Activated T-helper 2 cell treated with anti-CD3 and anti-CD28 coated beads, Interferon-gamma antibody, Interleukin-2, Interleukin-4, amounts not matched to agents 10 μg/mL and 5 μg/mL and 100 μg/mL, durations not matched to agents 14 hours and 24 hours and 36 hours (primary cell): Measurements from ENCODE around the gene DHFR. TPM values are rescaled to one million over a fixed set of nuclear protein-coding genes. Genes with fewer than 3 reads are reported as not detected.
"Not testable (repeated sequence)": the region's sequence is repeated elsewhere in the genome, so short reads cannot be mapped to it uniquely, and the experiment has no call there.

Source experiments
- DNase-seq: peaks from one replicate; pipeline ENCODE4 v3.0.0; 2021; ENCODE audit warnings: low spot score
- H3K27ac Mint-ChIP-seq: one replicate; pipeline ENCODE4 v1.8.0; 2021; ENCODE audit warnings: mixed read lengths
- H3K27me3 Mint-ChIP-seq: one replicate; pipeline ENCODE4 v1.8.0; 2021; ENCODE audit warnings: low read depth, mixed read lengths
- H3K36me3 Mint-ChIP-seq: one replicate; pipeline ENCODE4 v1.8.0; 2021; ENCODE audit warnings: low read depth, mixed read lengths
- H3K4me1 Mint-ChIP-seq: one replicate; pipeline ENCODE4 v1.8.0; 2021; ENCODE audit warnings: low read depth, mixed read lengths
- H3K4me3 Mint-ChIP-seq: one replicate; pipeline ENCODE4 v1.8.0; 2021; ENCODE audit warnings: low read depth, mild to moderate bottlenecking, moderate library complexity, mixed read lengths
- H3K9me3 Mint-ChIP-seq: one replicate; pipeline ENCODE4 v1.8.0; 2021; ENCODE audit warnings: mixed read lengths
- intact Hi-C: fragments of 100-400 bp; cut with micrococcal nuclease; formaldehyde crosslinking; loops from one replicate; pipeline ENCODE4 v1.15.1; 2023
- total RNA-seq: library from RNA; stranded (reverse); gene quantifications from 2 replicates; pipeline ENCODE4 v1.2.3, GENCODE V29; 2022

The DHFR gene
- total RNA-seq, 1 donor from 2014 or later = 56.9 TPM

DNA sequence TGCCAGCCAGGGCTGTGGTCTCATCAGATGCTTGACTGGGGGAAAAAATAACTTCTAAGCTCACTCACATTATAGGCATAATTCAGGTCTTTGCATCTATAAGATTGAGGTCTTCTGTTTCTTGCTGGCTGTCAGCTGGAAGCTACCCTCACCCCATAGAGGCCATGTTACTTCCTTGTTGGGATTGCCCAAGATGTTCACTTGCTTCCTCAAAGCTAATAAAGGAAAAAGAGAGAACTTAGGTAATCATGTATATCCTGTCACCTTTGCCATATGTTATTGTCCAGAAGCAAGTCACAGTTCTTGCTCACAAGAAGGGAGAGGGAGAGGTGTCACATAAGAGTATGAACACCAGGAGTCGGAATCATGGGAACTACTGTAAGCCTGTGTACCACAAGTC, 46.1 kb downstream of the DHFR start:
- H3K36me3 Mint-ChIP-seq = peaks cover 3% of the 10 kb centered on the region
- intact Hi-C loops = no loop called here
- H3K4me1 Mint-ChIP-seq = peaks cover 3% of the 10 kb centered on the region
- peaks cover 10% of the 10 kb centered on the region for H3K9me3 Mint-ChIP-seq
- no peaks in the 10 kb centered on the region for H3K27me3 Mint-ChIP-seq
- no peak for DNase-seq
- H3K4me3 Mint-ChIP-seq = no peak overlapping the region
- H3K27ac Mint-ChIP-seq = no peak overlapping the region

DNA sequence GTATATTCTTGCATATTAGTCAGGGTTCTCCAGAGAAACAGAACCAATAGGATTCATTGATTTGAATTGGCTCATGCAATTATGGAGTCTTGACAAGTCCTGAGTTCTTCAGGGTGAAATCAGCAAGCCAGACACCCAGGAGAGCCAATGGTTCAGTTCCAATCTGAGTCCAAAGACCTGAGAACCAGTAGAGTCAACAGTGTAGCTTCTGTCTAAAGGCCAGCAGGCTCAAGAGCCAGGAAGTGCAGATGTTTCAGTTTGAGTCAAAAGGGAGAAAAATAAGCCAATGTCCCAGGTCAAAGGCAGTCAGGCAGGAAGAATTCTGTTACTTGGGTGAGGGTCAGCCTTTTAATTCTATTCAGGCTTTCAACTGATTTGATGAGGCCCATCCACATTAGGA, 47.0 kb downstream of the DHFR start:
- Mint-ChIP-seq H3K4me1 (peaks cover 3% of the 10 kb centered on the region), H3K27ac (no peak overlapping the region), H3K36me3 (peaks cover 3% of the 10 kb centered on the region), H3K27me3 (no peaks in the 10 kb centered on the region), H3K4me3 (no peak overlapping the region), H3K9me3 (peaks cover 10% of the 10 kb centered on the region)
- intact Hi-C loops = no loop called here
- DNase-seq = no peak

DNA sequence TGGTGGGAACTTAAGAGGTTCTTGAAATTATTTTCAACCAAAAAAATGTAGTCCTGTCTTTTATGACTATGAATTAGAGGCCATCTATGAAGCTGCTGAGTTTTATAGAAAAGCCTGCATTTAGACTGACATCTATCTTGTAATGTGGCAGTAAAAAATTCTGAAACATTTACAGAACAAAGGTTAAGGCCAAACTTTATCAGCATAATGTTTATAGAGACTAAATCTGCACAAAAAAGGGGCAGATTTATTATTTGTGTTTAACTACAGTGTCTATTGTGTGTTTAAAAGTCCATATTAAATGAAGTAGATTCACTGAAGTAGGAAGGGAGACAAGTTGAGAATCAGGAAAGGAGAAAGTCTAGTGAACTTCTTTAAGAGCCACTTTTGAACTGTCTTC, 47.4 kb downstream of the DHFR start:
- no peak for DNase-seq
- H3K4me3 Mint-ChIP-seq = no peak overlapping the region

DNA sequence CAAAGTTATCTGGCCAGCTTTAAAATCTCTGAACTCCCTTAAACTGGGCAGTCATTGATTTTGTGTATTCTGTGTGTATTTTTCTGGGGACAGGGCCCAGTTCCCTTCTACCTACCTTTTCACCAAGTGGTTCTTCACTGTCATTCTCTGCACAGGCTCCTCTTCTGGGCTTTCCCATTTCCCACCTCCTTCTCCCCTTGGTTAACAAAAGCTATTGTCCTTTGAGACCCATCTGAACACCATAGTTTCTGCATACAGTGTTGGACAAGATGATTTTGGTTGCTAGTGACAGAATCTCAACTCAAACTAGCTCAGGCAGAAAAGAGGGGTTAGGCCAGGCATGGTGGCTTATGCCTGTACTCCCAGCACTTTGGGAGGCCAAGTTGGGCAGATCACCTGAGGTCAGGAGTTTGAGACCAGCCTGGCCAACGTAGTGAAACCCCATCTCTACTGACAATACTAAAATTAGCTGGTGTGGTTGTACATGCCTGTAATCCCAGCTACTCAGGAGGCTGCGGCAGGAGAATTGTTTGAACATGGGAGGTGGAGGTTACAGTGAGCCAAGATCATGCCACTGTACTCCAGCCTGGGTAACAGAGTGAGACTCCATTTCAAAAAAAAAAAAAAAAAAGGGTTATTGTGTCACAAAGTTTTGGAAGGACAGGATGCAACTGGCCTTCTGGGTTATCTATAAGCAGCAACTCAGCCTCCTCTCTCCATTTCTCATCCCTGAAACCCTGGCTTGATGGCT, 53.7 kb downstream of the DHFR start:
- Mint-ChIP-seq H3K9me3 (no peaks in the 10 kb centered on the region), H3K27me3 (no peaks in the 10 kb centered on the region), H3K27ac (no peak overlapping the region), H3K4me1 (no peaks in the 10 kb centered on the region), H3K36me3 (no peaks in the 10 kb centered on the region), H3K4me3 (no peak overlapping the region)
- no peak for DNase-seq
- intact Hi-C loops = no loop called here

More for the DNA sequence above, 47.4 kb downstream of the DHFR start:
- H3K27me3 Mint-ChIP-seq = no peaks in the 10 kb centered on the region
- intact Hi-C loops = no loop called here
- no peak overlapping the region for H3K27ac Mint-ChIP-seq
- peaks cover 10% of the 10 kb centered on the region for H3K9me3 Mint-ChIP-seq
- peaks cover 3% of the 10 kb centered on the region for H3K36me3 Mint-ChIP-seq
- H3K4me1 Mint-ChIP-seq = peaks cover 3% of the 10 kb centered on the region

DNA sequence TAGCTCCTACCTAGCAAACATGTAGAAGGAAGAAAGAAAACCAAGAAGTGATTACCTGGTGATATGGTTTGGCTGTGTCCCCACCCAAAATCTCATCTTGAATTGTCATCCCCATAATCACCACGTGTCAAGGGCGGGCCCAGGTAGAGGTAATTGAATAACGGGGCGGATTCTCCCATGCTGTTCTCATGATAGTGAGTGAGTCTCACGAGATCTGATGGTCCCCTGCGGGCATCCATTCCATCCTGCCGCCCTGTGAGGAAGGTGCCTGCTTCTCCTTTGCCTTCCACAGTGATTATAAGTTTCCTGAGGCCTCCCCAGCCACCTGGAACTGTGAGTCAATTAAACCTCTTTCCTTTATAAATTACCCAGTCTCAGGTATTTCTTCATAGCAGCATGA, 57.3 kb downstream of the DHFR start:
- no peaks in the 10 kb centered on the region for H3K9me3 Mint-ChIP-seq

DNA sequence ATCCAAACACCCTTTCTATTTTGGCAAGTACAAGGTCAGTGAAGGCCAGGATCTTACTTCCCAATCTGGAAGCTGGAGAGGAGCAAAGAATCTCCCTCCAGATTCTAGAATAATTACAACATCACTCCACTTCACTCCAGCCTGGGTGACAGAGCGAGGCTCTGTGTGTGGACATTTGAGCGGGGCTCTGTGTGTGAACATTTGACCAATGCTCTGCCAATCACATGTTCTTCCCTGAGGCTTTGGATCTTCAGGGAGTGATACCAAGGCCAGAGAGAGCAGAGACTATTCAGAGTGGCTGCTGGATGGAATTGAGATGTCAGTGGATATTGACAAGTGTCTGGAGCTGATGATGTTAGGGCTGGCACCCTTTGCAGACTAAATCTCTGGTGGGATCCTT, 60.0 kb downstream of the DHFR start:
- no peaks in the 10 kb centered on the region for H3K36me3 Mint-ChIP-seq
- no peak overlapping the region for H3K4me3 Mint-ChIP-seq
- intact Hi-C loops = no loop called here
- H3K9me3 Mint-ChIP-seq = no peaks in the 10 kb centered on the region
- peaks cover 17% of the 10 kb centered on the region for H3K27me3 Mint-ChIP-seq
- no peaks in the 10 kb centered on the region for H3K4me1 Mint-ChIP-seq
- no peak overlapping the region for H3K27ac Mint-ChIP-seq
- DNase-seq = no peak

More for the DNA sequence above, 57.3 kb downstream of the DHFR start:
- H3K4me3 Mint-ChIP-seq = no peak overlapping the region
- H3K27me3 Mint-ChIP-seq = peaks cover 2% of the 10 kb centered on the region
- H3K4me1 Mint-ChIP-seq = no peaks in the 10 kb centered on the region
- no peak for DNase-seq
- no peaks in the 10 kb centered on the region for H3K36me3 Mint-ChIP-seq
- no peak overlapping the region for H3K27ac Mint-ChIP-seq
- intact Hi-C loops = no loop called here

DNA sequence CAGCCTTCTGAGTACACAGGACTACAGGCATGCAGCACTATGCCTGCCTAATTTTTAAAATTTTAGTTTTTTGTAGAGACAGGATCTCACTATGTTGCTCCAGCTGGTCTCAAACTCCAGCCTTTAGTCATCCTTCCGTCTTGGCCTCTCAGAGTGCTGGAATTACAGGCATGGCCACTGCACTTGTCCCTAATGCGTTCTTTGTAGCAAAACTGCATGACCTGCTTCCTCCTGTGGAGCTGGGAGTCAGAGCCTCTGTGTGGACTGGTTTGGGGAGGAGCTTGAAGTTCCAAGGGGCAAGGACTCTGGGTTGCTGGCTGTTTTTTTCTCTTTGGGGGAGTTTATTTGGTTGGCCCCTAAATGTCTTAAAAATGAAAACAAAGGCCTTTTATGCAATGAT, 62.0 kb downstream of the DHFR start:
- H3K9me3 Mint-ChIP-seq = no peaks in the 10 kb centered on the region
- H3K4me3 Mint-ChIP-seq = no peak overlapping the region
- intact Hi-C loops = no loop called here
- H3K4me1 Mint-ChIP-seq = no peaks in the 10 kb centered on the region
- no peaks in the 10 kb centered on the region for H3K36me3 Mint-ChIP-seq
- peaks cover 17% of the 10 kb centered on the region for H3K27me3 Mint-ChIP-seq
- no peak for DNase-seq
- H3K27ac Mint-ChIP-seq = no peak overlapping the region

DNA sequence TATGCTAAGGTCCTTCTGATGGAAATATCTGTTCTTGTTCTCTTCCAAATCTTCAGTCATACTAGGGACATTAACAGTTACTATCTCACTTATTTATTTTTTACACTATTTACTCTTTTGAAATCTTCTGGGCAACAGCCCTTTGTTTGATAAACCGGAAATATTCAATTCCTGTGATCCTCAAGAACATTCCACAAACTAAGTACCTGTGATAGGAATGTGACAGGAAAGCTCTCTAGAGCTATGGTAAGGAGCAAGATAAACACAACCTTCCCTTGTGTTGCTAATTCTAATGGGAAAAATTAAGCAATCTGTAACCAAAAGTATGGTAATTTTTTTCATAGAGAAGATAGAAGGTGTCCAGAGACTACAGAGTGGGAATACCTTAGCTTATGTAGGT, 62.7 kb downstream of the DHFR start:
- no peaks in the 10 kb centered on the region for H3K9me3 Mint-ChIP-seq
- DNase-seq = no peak
- no peak overlapping the region for H3K27ac Mint-ChIP-seq
- H3K4me3 Mint-ChIP-seq = no peak overlapping the region
- H3K27me3 Mint-ChIP-seq = peaks cover 17% of the 10 kb centered on the region
- H3K4me1 Mint-ChIP-seq = no peaks in the 10 kb centered on the region
- intact Hi-C loops = no loop called here
- no peaks in the 10 kb centered on the region for H3K36me3 Mint-ChIP-seq

DNA sequence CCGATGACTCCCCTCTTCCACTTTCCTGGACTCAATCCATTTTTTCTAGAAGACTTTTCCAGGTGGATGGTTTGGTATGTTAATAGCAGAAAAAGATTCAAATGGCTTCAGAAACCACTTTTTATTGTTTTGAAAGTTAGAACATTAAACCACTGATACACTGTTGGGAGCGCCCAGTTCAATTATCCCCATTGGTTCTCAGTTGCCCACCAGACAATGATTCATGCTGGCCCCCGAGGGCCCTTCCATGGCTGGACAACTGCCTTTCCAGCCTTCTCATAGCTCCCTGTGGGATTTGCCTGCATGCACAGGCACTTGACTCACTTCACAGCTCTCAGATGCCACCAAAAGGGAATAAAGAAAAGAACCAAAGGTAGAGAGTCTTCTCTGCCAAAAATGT, 63.4 kb downstream of the DHFR start:
- Mint-ChIP-seq H3K36me3 (no peaks in the 10 kb centered on the region), H3K9me3 (no peaks in the 10 kb centered on the region), H3K27me3 (peaks cover 17% of the 10 kb centered on the region), H3K4me3 (no peak overlapping the region), H3K27ac (no peak overlapping the region), H3K4me1 (no peaks in the 10 kb centered on the region)
- intact Hi-C loops = no loop called here
- no peak for DNase-seq

DNA sequence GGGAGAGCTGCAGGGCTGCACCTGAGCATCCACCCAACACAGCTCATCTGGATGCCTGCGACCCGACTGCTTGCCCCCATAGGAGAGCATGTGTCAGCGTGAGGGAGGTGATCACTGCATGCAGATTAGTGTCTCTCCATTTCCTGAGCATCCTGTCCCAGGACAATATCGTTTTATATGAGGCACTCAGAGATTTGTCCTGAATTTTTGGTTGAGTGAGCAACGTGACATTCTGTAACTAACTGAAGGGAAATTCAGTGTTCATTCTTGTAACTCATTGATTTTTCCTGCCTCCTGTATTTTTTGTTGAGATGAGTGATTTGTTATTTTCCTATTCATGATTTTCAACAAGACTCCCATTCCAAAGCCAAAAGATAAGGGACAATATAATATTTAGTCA, 64.0 kb downstream of the DHFR start:
- Mint-ChIP-seq H3K36me3 (no peaks in the 10 kb centered on the region), H3K4me3 (no peak overlapping the region), H3K4me1 (no peaks in the 10 kb centered on the region), H3K27me3 (peaks cover 17% of the 10 kb centered on the region), H3K27ac (no peak overlapping the region), H3K9me3 (no peaks in the 10 kb centered on the region)
- DNase-seq = no peak
- intact Hi-C loops = no loop called here

DNA sequence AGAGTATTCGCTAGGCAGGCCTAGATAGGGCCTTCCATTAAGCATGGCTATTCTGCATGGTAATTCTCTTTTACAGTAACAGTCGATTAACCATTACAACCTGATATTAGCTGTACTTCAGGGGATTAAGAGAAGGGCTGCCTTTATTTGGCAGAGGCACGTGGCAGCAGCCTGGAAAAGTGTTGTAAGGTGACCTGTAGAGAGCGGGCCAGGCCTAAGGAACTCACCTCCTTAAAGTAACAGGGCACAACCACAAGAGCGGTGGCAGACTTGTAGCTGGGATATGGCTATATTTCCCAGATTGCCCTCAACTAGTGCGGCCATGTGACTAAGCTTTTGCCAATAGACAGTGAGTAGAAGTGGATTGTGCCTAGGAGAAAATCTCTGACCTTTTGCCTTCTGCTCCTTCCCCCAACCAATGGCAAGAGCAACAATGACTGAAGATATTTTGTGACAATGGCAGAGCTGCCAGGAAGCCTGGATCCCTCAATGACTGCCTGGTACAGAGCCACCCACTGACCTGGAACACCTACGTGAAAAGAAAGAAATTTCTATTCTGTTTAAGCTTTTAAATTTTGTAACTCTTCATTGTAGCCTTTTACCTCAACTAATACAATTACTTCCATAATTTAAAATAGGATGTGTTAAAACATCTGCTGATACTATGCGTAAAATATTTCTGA, 65.8 kb downstream of the DHFR start:
- Mint-ChIP-seq H3K27ac (no peak overlapping the region), H3K4me1 (no peaks in the 10 kb centered on the region), H3K36me3 (no peaks in the 10 kb centered on the region), H3K4me3 (no peak overlapping the region), H3K27me3 (peaks cover 17% of the 10 kb centered on the region), H3K9me3 (no peaks in the 10 kb centered on the region)
- no peak for DNase-seq
- intact Hi-C loops = no loop called here

DNA sequence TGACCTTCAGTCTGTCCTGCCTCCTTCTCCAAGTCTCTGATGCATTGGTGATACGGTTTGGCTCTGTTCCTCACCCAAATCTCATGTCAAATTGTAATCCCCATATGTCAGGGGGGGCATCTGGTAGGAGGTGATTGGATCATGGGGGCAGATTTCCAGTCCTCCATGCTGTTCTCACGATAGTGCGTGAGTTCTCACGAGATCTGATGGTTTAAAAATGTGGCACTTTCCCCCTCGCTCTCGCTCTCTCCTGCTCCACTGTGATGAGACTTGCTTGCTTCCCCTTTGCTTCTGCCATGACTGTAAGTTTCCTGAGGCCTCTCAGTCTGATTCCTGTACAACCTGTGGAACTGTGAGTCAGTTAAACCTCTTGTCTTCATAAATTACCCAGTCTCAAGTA, 70.0 kb downstream of the DHFR start:
- Mint-ChIP-seq H3K27me3 (peaks cover 3% of the 10 kb centered on the region), H3K9me3 (no peaks in the 10 kb centered on the region), H3K4me3 (no peak overlapping the region), H3K4me1 (no peaks in the 10 kb centered on the region), H3K36me3 (no peaks in the 10 kb centered on the region), H3K27ac (no peak overlapping the region)
- no peak for DNase-seq
- intact Hi-C loops = no loop called here

DNA sequence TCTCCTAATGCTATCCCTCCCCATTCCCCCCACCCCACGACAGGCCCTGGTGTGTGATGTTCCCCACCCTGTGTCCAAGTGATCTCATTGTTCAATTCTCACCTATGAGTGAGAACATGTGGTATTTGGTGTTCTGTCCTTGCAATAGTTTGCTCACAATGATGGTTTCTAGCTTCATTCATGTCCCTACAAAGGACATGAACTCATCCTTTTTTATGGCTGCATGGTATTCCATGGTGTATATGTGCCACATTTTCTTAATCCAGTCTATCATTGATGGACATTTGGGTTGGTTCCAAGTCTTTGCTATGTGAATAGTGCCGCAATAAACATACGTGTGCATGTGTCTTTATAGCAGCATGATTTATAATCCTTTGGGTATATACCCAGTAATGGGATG, 74.5 kb downstream of the DHFR start:
- H3K4me1 Mint-ChIP-seq, DNase-seq, H3K36me3 Mint-ChIP-seq, H3K9me3 Mint-ChIP-seq, H3K4me3 Mint-ChIP-seq, intact Hi-C loops, H3K27ac Mint-ChIP-seq: not testable (repeated sequence)
- peaks cover 29% of the 10 kb centered on the region for H3K27me3 Mint-ChIP-seq
